GM19328 (cell line): ENCODE results near the gene CD74.

ENCODE experiments used
- ATAC-seq: cut with Tn5 transposase; IDR thresholded peaks from one replicate; pipeline ENCODE4 v1.9.1; 2021; ENCODE audit warnings: mild to moderate bottlenecking, moderate library complexity; ENCODE audit not compliant: unreplicated experiment

CD74 gene

GRCh38 chr5:150368526-150368925 is 44.2 kb downstream of the CD74 start:
- ATAC-seq = no peak

GRCh38 chr5:150364004-150364403 is 48.7 kb downstream of the CD74 start:
- no peak for ATAC-seq

- ATAC-seq = no peak
These were observed 49.5 kb downstream of the CD74 start for GRCh38 chr5:150363185-150363584.

- ATAC-seq = no peak
These were observed 51.4 kb downstream of the CD74 start for GRCh38 chr5:150361301-150361700.

- ATAC-seq = no peak
These were observed 54.2 kb downstream of the CD74 start for GRCh38 chr5:150358261-150359095.

GRCh38 chr5:150357326-150358260 is 55.1 kb downstream of the CD74 start, which contains the start of gene TCOF1:
Gene TCOF1, plus strand, starts transcription at chr5:150357697. Its CDS starts 50 bp downstream, at chr5:150357747.
- peak; percentile 94 for ATAC-seq

GRCh38 chr5:150356575-150357294 is 56.0 kb downstream of the CD74 start:
- ATAC-seq = no peak

- no peak for ATAC-seq
These were observed 56.9 kb downstream of the CD74 start for GRCh38 chr5:150355791-150356190.

GRCh38 chr5:150353032-150353675 is 59.6 kb downstream of the CD74 start:
- no peak for ATAC-seq

- no peak for ATAC-seq
These were observed 60.3 kb downstream of the CD74 start for GRCh38 chr5:150352244-150353031.
